OCI-LY3 (cell line): ENCODE data around the gene TK1.

Source experiments
- CTCF ChIP-seq: fragments of 200-600, 300-600 bp; sonication (generic); IDR thresholded peaks from 2 replicates; pipeline ENCODE4 v1.5.1; 2014; ENCODE audit warnings: antibody characterized with exemption, low read length, low read depth
- EZH2phosphoT487 ChIP-seq: fragments of 200-600 bp; shearing (Covaris generic); IDR thresholded peaks from 2 replicates; pipeline ENCODE4 v1.6.1; 2018; ENCODE audit warnings: antibody characterized with exemption, mixed run types, low read depth

DNA sequence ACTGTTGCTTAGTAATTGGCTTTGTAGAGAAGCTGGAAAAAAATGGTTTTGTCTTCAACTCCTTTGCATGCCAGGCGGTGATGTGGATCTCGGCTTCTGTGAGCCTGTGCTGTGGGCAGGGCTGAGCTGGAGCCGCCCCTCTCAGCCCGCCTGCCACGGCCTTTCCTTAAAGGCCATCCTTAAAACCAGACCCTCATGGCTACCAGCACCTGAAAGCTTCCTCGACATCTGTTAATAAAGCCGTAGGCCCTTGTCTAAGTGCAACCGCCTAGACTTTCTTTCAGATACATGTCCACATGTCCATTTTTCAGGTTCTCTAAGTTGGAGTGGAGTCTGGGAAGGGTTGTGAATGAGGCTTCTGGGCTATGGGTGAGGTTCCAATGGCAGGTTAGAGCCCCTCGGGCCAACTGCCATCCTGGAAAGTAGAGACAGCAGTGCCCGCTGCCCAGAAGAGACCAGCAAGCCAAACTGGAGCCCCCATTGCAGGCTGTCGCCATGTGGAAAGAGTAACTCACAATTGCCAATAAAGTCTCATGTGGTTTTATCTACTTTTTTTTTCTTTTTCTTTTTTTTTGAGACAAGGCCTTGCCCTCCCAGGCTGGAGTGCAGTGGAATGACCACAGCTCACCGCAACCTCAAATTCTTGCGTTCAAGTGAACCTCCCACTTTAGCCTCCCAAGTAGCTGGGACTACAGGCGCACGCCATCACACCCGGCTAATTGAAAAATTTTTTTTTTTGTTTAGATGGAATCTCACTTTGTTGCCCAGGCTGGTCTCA lies 38.4 kb upstream of the TK1 start:
- TF ChIP-seq CTCF (no peak), EZH2phosphoT487 (no peak)
